Neural cell (in vitro differentiated cells): ENCODE measurements around the gene PPFIBP2.

Source experiments
- CTCF ChIP-seq: fragments of 450-650 bp; IDR thresholded peaks from 2 replicates; pipeline ENCODE4 v1.5.1; 2014; ENCODE audit warnings: antibody characterized with exemption, mild to moderate bottlenecking, moderate library complexity; ENCODE audit not compliant: poor library complexity, severe bottlenecking
- EP300 ChIP-seq: fragments of 450-650 bp; conservative IDR thresholded peaks from 2 replicates; pipeline ENCODE4 v1.6.1; 2014; ENCODE audit warnings: antibody characterized with exemption, mild to moderate bottlenecking, moderate library complexity; ENCODE audit not compliant: poor library complexity, severe bottlenecking
- MXI1 ChIP-seq: fragments of 450-650 bp; conservative IDR thresholded peaks from 2 replicates; pipeline ENCODE4 v1.6.1; 2014; ENCODE audit warnings: antibody characterized with exemption, mild to moderate bottlenecking; ENCODE audit not compliant: poor library complexity, severe bottlenecking
- POLR2AphosphoS5 ChIP-seq: IDR thresholded peaks from 2 replicates; pipeline ENCODE4 v1.6.1; 2012
- RAD21 ChIP-seq: fragments of 450-650 bp; conservative IDR thresholded peaks from 2 replicates; pipeline ENCODE4 v1.6.1; 2014; ENCODE audit warnings: antibody characterized with exemption, mild to moderate bottlenecking, moderate library complexity
- SMC3 ChIP-seq: fragments of 450-650 bp; conservative IDR thresholded peaks from 2 replicates; pipeline ENCODE4 v1.6.1; 2014; ENCODE audit warnings: antibody characterized with exemption, mild to moderate bottlenecking, moderate library complexity; ENCODE audit not compliant: poor library complexity
- TF ChIP-seq, protein P1 (sequence below): IDR thresholded peaks from 2 replicates; pipeline ENCODE4 v1.6.1; 2012; ENCODE audit warnings: borderline replicate concordance

DNA sequence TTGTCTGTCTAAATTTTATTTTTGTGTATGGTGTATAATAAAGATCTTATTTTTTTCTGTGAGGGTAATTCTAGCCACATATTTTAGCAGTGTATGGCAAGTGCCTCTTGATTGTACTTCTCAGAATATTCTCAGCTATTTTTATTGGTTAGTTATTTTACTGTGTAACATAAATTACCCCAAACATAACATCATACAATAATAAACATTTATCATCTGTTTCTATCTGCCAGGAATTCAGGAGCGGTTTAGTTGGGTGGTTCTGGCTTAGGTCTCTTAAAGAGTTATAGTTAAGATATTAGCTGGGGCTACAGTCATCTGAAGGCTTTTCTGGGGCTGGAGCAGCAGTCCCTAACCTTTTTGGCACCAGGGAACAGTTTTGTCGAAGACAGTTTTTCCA lies 47.8 kb downstream of the PPFIBP2 start:
- TF ChIP-seq, protein P1, sequence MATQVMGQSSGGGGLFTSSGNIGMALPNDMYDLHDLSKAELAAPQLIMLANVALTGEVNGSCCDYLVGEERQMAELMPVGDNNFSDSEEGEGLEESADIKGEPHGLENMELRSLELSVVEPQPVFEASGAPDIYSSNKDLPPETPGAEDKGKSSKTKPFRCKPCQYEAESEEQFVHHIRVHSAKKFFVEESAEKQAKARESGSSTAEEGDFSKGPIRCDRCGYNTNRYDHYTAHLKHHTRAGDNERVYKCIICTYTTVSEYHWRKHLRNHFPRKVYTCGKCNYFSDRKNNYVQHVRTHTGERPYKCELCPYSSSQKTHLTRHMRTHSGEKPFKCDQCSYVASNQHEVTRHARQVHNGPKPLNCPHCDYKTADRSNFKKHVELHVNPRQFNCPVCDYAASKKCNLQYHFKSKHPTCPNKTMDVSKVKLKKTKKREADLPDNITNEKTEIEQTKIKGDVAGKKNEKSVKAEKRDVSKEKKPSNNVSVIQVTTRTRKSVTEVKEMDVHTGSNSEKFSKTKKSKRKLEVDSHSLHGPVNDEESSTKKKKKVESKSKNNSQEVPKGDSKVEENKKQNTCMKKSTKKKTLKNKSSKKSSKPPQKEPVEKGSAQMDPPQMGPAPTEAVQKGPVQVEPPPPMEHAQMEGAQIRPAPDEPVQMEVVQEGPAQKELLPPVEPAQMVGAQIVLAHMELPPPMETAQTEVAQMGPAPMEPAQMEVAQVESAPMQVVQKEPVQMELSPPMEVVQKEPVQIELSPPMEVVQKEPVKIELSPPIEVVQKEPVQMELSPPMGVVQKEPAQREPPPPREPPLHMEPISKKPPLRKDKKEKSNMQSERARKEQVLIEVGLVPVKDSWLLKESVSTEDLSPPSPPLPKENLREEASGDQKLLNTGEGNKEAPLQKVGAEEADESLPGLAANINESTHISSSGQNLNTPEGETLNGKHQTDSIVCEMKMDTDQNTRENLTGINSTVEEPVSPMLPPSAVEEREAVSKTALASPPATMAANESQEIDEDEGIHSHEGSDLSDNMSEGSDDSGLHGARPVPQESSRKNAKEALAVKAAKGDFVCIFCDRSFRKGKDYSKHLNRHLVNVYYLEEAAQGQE: no peak
- TF ChIP-seq EP300 (no peak), CTCF (no peak), POLR2AphosphoS5 (no peak), SMC3 (no peak), MXI1 (no peak), RAD21 (no peak)
